K562 (cell line): Measurements from ENCODE around the gene FMNL3. TPM values are rescaled to one million over a fixed set of nuclear protein-coding genes. Genes with fewer than 3 reads are reported as not detected.

Source experiments
- BHLHE40 ChIP-seq: IDR thresholded peaks from 2 replicates; pipeline ENCODE4 v1.6.1; 2011; ENCODE audit warnings: low read length, improper control_type of control experiment
- CBFA2T2 ChIP-seq: fragments of 450-650 bp; conservative IDR thresholded peaks from 2 replicates; pipeline ENCODE4 v1.6.1; 2017; ENCODE audit warnings: mild to moderate bottlenecking
- CBX1 ChIP-seq: sonication (generic); IDR thresholded peaks from 2 replicates; pipeline ENCODE4 v1.6.1; 2016; ENCODE audit warnings: antibody characterized with exemption, low read depth, mild to moderate bottlenecking
- GABPA ChIP-seq: fragments of 200-800 bp; sonication (Bioruptor generic); conservative IDR thresholded peaks from 2 replicates; pipeline ENCODE4 v1.6.1; 2016; ENCODE audit warnings: low read depth, missing genetic modification characterization, missing compliant biosample characterization
- ILF3 ChIP-seq: fragments of 450-650 bp; IDR thresholded peaks from 2 replicates; pipeline ENCODE4 v1.6.1; 2018; ENCODE audit warnings: antibody characterized with exemption, mild to moderate bottlenecking, moderate library complexity, borderline replicate concordance
- L3MBTL2 ChIP-seq: fragments of 450-650 bp; IDR thresholded peaks from 2 replicates; pipeline ENCODE4 v1.6.1; 2016; ENCODE audit warnings: mild to moderate bottlenecking, moderate library complexity
- MNT ChIP-seq, 2 experiments: fragments of 450-650 bp; conservative IDR thresholded peaks; 2 replicates each; pipeline ENCODE4 v1.6.1; 2017; ENCODE audit warnings: mild to moderate bottlenecking in 2 of 2, moderate library complexity in 2 of 2
- RCOR1 ChIP-seq, 2 experiments: IDR thresholded peaks; 2 replicates each; pipeline ENCODE4 v1.6.1; 2012; ENCODE audit warnings: low read depth in 2 of 2, low read length in 2 of 2, borderline replicate concordance in 1 of 2, improper control_type of control experiment in 1 of 2
- REST ChIP-seq, 2 experiments: fragments of 450-650 bp; formaldehyde crosslinking in 1 of 2; IDR thresholded peaks; 2 replicates each; pipeline versions ENCODE4 v1.4.0 to v1.6.1; 2014 to 2020; ENCODE audit warnings: mild to moderate bottlenecking in 2 of 2, borderline replicate concordance in 1 of 2, low read depth in 1 of 2
- ZBTB34 ChIP-seq: fragments of 250-450 bp; sonication (Bioruptor Pico); IDR thresholded peaks from 2 replicates; pipeline ENCODE4 v1.8.0; 2021; ENCODE audit warnings: mild to moderate bottlenecking, moderate library complexity
- ZNF121 ChIP-seq: sonication (generic); formaldehyde crosslinking; conservative IDR thresholded peaks from 2 replicates; pipeline ENCODE4 v1.8.0; 2022; ENCODE audit warnings: missing genetic modification reagents
- ZNF263 ChIP-seq: sonication (generic); formaldehyde crosslinking; IDR thresholded peaks from 2 replicates; pipeline ENCODE4 v1.8.0; 2022; ENCODE audit warnings: mild to moderate bottlenecking, missing genetic modification reagents, borderline replicate concordance
- polyA plus RNA-seq, 8 experiments: library from polyadenylated mRNA; depleted of rRNA in 4 of 8; stranded (reverse) in 5 of 8; unstranded in 3 of 8; fragments of >200 nt; fragmentation: Nextera tagmentation in 2 of 8; fragmentation: Illumina TruSeq in 1 of 8; extraction: Ambion mirVana in 2 of 8; extraction: Trizol in 1 of 8; gene quantifications; 2 replicates each; pipeline versions ENCODE4 v1.2.1 to v1.2.3, GENCODE V29; 2011 to 2014; ENCODE audit warnings: inconsistent platforms in 1 of 8, missing spikeins in 1 of 8
- total RNA-seq, 7 experiments: library from RNA; depleted of rRNA in 6 of 7; stranded (reverse); fragments of >200 nt in 6 of 7; fragmentation: Illumina TruSeq in 2 of 7; extraction: Trizol in 2 of 7; gene quantifications; 2 replicates each; pipeline versions ENCODE4 v1.2.1 to v1.2.3, GENCODE V29; 2011 to 2021; ENCODE audit warnings: low replicate concordance in 1 of 7

Gene FMNL3
- total and polyA plus RNA-seq, 9 of the 15 experiments (the other 6 are each of a cell fraction or from before 2014, with no cell fraction given), result 0.49 to 14.4 (median 6.8) TPM

GRCh38 chr12:49673446-49674317 is 33.5 kb downstream of the FMNL3 start (continued):
- TF ChIP-seq REST (IDR thresholded peaks at IDR 0.05; ENCODE audit: borderline replicate concordance) (no peak), REST (CRISPR knock-in tag; IDR thresholded peaks at IDR 0.05; ENCODE audit: low read depth) (0 out of 2 replicates have a peak, but pooled peaks have one; percentile 51), CBX1 (no peak), ZBTB34 (no peak), MNT (conservative IDR thresholded peaks at IDR 0.05) (peak in 1 of 2 experiments; percentile 76; a peak in 3 of 4 replicates), BHLHE40 (peak; percentile 13; the same call in 1 of the 2 replicates), ILF3 (no peak), ZNF263 (peak; percentile 83; the same call in 1 of the 2 replicates), GABPA (tag) (peak; percentile 36; the same call in 1 of the 2 replicates), CBFA2T2 (peak; percentile 62; the same call in 1 of the 2 replicates), RCOR1 (IDR thresholded peaks at IDR 0.05; ENCODE audit: borderline replicate concordance in 1 of 2, low read depth in 2 of 2, low read length in 2 of 2) (0 out of 4 replicates have a peak, but pooled peaks of 1 of the 2 experiments have one; percentile 30), L3MBTL2 (peak; percentile 43; the same call in 1 of the 2 replicates), ZNF121 (CRISPR knock-in tag) (no peak)
